Ovary (tissue), 3 donors: ENCODE results near the gene ADAMTS4.

Experiments
- CTCF ChIP-seq, 3 donors: fragments of 450-650 bp in 2 of 3; fragments of 200-600 bp in 1 of 3; IDR thresholded peaks; one replicate each; pipeline versions ENCODE4 v1.5.1 to v1.8.0; 2016 to 2022; ENCODE audit warnings: antibody characterized with exemption in 3 of 3, mild to moderate bottlenecking in 1 of 3
- EP300 ChIP-seq: sonication (generic); formaldehyde crosslinking; IDR thresholded peaks from one replicate; pipeline ENCODE4 v1.6.1; 2017; ENCODE audit warnings: antibody characterized with exemption
- donor health status: DM: no; HTN: no; CAD: no.

GRCh38 chr1:161162806-161163205, 36.0 kb downstream of the ADAMTS4 start:
- no peak for TF ChIP-seq CTCF (IDR thresholded peaks at IDR 0.05)
- no peak for TF ChIP-seq EP300
